Astrocyte (in vitro differentiated cells and primary cell): ENCODE data around the gene TUT4.

Source experiments
- EZH2 ChIP-seq: IDR thresholded peaks from 2 replicates; pipeline ENCODE4 v1.6.1; 2012; ENCODE audit warnings: mild to moderate bottlenecking, low read length, inconsistent platforms; ENCODE audit not compliant: insufficient read depth
- TF ChIP-seq, protein P1 (sequence below): IDR thresholded peaks from 2 replicates; pipeline ENCODE4 v1.5.1; 2011; ENCODE audit warnings: low read depth, mild to moderate bottlenecking, inconsistent platforms, low read length, moderate library complexity; ENCODE audit not compliant: insufficient read depth

DNA sequence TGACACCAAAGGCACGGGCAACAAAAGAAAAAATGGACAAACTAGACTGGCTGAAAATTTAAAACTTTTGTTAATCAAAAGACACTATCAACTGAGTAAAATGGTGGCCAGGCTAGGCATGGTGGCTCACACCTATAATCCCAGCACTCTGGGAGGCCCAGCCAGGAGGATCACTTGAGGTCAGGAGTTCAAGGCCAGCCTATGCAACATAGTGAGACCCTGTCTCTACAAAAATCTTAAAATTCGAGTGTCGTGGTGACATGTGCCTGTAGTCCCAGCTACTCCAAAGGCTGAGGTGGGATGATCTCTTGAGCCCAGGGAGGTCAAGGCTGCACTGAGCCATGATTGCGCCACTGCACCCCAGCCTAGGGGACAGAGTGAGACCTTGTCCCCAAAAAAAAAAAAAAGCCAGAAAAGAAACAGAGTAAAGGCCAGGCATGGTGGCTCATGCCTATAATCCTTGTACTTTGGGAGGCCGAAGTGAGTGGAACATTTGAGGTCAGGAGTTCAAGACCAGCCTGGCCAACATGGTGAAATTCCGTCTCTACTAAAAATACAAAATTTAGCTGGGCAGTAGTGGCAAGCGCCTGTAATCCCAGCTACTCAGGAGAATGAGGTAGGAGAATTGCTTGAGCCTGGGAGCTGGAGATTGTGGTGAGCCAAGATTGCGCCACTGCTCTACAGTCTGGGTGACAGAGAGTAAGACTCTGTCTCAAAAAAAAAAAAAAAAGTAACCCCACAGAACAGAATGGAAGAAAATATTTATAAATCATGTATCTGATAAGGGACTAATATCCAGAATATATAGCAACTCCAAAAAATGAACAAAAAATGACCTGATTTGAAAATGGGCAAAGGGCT is 8.0 kb downstream of the TUT4 start:
- TF ChIP-seq, protein P1, sequence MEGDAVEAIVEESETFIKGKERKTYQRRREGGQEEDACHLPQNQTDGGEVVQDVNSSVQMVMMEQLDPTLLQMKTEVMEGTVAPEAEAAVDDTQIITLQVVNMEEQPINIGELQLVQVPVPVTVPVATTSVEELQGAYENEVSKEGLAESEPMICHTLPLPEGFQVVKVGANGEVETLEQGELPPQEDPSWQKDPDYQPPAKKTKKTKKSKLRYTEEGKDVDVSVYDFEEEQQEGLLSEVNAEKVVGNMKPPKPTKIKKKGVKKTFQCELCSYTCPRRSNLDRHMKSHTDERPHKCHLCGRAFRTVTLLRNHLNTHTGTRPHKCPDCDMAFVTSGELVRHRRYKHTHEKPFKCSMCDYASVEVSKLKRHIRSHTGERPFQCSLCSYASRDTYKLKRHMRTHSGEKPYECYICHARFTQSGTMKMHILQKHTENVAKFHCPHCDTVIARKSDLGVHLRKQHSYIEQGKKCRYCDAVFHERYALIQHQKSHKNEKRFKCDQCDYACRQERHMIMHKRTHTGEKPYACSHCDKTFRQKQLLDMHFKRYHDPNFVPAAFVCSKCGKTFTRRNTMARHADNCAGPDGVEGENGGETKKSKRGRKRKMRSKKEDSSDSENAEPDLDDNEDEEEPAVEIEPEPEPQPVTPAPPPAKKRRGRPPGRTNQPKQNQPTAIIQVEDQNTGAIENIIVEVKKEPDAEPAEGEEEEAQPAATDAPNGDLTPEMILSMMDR = no peak
- no peak for TF ChIP-seq EZH2
